NB4 (cell line): ENCODE results near the gene GNB1L.
A peak's percentile ranks its signal among the peaks of the same experiment; 100 is the strongest.
"Not testable (repeated sequence)": the region's sequence is repeated elsewhere in the genome, so short reads cannot be mapped to it uniquely, and the experiment has no call there.

Source experiments
- DNase-seq: peaks from one replicate; pipeline ENCODE4 v3.0.0; 2010; ENCODE audit warnings: low read depth
- H3K4me3 ChIP-seq: one replicate; pipeline ENCODE4 v1.5.1; 2011; ENCODE audit warnings: mild to moderate bottlenecking, low read depth, low read length, moderate library complexity
- MAX ChIP-seq: IDR thresholded peaks from 2 replicates; pipeline ENCODE4 v1.6.1; 2011; ENCODE audit warnings: low read depth, low read length
- MYC ChIP-seq: IDR thresholded peaks from 2 replicates; pipeline ENCODE4 v1.6.1; 2011; ENCODE audit warnings: low read depth, low read length
- POLR2A ChIP-seq: IDR thresholded peaks from 2 replicates; pipeline ENCODE4 v1.6.1; 2011; ENCODE audit warnings: mild to moderate bottlenecking; ENCODE audit not compliant: insufficient read length; ENCODE audit errors: extremely low read depth
- TF ChIP-seq, protein P1 (sequence below): IDR thresholded peaks from one replicate; pipeline ENCODE4 v1.5.1; 2012; ENCODE audit warnings: low read depth, low read length

GNB1L gene

DNA sequence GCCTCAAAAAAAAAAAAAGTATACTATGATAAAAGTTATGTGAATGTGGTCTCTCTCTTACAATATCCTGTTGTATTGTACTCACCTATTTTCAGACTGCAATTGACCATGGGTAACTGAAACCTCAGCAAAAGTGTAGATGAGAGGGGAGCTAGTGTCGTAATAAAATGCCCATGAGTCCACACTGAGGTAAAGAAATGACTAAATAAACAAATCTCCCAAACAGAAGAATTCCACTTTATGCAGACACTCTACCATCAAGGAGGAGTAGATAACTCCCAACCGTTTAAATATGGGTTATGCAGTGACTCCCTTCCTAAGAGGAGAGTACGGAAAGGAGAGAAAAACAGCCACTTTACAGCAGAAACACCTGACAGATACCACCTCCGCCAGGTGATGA is 14.6 kb downstream of the GNB1L start:
- DNase-seq: no peak
- no peak for TF ChIP-seq MAX
- TF ChIP-seq MYC: no peak
- TF ChIP-seq, protein P1, sequence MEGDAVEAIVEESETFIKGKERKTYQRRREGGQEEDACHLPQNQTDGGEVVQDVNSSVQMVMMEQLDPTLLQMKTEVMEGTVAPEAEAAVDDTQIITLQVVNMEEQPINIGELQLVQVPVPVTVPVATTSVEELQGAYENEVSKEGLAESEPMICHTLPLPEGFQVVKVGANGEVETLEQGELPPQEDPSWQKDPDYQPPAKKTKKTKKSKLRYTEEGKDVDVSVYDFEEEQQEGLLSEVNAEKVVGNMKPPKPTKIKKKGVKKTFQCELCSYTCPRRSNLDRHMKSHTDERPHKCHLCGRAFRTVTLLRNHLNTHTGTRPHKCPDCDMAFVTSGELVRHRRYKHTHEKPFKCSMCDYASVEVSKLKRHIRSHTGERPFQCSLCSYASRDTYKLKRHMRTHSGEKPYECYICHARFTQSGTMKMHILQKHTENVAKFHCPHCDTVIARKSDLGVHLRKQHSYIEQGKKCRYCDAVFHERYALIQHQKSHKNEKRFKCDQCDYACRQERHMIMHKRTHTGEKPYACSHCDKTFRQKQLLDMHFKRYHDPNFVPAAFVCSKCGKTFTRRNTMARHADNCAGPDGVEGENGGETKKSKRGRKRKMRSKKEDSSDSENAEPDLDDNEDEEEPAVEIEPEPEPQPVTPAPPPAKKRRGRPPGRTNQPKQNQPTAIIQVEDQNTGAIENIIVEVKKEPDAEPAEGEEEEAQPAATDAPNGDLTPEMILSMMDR: no peak
- no peak for TF ChIP-seq POLR2A
- H3K4me3 ChIP-seq: no peak overlapping the region

DNA sequence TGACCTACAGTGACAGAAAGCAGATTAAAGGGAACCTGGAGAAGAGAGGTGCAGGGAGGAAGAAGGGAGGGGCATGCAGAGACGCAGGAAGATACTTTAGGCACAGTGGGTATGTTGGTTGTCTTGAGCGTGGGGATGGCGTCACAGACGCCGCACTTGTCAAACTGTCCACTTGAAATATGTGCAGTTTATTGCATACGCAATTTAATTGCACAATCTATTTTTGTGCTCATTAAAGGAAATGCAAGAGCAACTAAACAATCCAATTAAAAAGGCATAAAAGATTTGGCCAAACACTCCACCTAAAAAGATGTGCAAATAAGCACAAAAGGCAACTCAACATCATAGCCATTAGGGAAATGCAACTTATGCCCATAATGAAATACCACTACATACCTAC is 16.8 kb downstream of the GNB1L start:
- H3K4me3 ChIP-seq: no peak overlapping the region
- DNase-seq: no peak
- TF ChIP-seq MAX: no peak
- TF ChIP-seq, protein P1: no peak
- no peak for TF ChIP-seq MYC
- TF ChIP-seq POLR2A: no peak

DNA sequence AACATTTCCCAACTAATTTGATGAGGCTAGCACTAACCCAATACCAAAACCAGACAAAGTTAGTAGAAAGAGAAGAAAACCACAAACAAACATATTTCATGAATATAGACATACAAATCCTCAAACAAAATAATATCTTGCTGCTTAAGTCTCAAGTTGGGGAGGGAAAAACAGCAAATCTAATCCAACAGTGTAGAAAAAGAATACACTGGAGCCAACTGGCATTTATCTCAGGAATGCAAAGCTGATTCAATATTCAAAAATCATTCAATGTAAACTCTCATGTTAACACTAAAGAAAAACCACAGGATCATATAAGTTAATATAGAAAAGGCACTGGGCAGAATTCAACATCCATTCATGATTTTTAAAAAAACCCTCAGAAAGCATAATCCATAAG is 18.2 kb downstream of the GNB1L start:
- no peak for DNase-seq
- no peak overlapping the region for H3K4me3 ChIP-seq
- TF ChIP-seq, protein P1: no peak
- TF ChIP-seq POLR2A (no peak), MAX (no peak)

DNA sequence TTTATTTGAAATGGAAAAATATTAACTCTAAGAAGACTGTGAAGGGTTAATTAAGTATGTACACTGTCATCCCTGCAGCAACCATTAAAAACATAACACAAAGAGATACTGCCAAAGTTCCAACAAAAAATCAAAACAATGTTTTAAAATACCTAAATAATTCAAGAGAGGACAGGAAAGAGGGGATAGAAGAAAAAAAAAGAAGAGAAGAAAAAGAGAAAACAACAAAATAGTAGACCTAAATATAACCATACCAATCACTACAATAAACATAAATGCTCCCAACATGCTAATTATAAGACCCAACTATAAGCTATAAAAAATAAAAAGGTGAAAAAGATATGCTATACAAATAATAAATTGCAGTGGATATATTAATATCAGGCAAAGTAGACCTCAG is 20.1 kb downstream of the GNB1L start:
- H3K4me3 ChIP-seq: no peak overlapping the region
- TF ChIP-seq MYC: no peak
- no peak for DNase-seq

DNA sequence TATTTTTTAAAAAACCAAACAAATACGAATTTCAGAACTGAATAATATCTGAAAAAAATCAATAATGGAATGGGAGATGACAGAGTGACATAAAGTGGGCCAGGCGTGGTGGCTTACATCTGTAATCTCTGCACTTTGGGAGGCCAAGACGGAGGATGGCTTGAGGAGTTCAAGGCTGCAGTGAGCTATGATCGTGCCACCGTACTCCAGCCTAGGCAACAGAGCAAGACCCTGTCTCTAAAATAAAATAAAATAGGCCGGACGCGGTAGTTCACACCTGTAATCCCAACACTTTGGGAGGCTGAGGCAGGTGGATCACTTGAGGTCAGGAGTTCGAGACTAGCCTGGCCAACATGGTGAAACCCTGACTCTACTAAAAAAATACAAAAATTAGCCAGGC is 21.3 kb downstream of the GNB1L start:
- not testable (repeated sequence) for DNase-seq, H3K4me3 ChIP-seq

- peak; percentile 31 for DNase-seq
- no peak overlapping the region for H3K4me3 ChIP-seq
- no peak for TF ChIP-seq MYC
- no peak for TF ChIP-seq MAX
- TF ChIP-seq POLR2A: no peak
- TF ChIP-seq, protein P1: no peak
Measured at GRCh38 chr22:19832476-19833108, 22.1 kb downstream of the GNB1L start.

- H3K4me3 ChIP-seq, DNase-seq: not testable (repeated sequence)
Measured at GRCh38 chr22:19831979-19832378, 22.7 kb downstream of the GNB1L start.
